ENCODE data around the gene RAB6B. TPM values are rescaled to one million over a fixed set of nuclear protein-coding genes. Genes with fewer than 3 reads are reported as not detected.

RAB6B gene
- total RNA-seq, 1 donor, result 0.52 TPM

- Histone ChIP-seq H3K9me3 (ENCODE audit: low read depth, low read length) (peaks cover 7% of the 10 kb centered on the region), H3K4me3 (ENCODE audit: low read length) (no peak overlapping the region), H3K27me3 (ENCODE audit: insufficient read depth, low read length) (no peaks in the 10 kb centered on the region), H3K4me1 (ENCODE audit: insufficient read depth, low read length) (no peaks in the 10 kb centered on the region)
Observed at GRCh38 chr3:133881939-133882825, 13.5 kb downstream of the RAB6B start.

DNA sequence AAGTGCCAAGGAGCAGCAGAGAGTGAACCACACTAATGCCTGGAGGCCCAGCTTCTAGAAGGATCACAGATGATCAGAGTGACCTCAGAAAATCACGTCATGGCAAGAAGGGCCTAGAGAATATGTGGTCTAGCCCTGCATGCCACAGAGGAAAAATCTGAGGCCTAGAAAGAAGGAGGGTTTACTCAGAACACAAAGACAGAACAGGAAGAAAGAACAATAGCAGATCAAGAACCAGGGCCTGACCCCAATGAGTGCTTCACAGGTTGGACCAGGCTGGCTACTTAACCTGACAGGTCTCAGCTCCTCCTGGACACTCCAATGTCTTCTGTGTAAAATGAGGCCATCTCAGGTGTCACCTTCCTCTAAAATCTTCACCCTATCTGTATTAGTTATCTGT is 14.2 kb downstream of the RAB6B start:
- Histone ChIP-seq H3K27me3 (ENCODE audit: insufficient read depth, low read length) (no peaks in the 10 kb centered on the region), H3K4me3 (ENCODE audit: low read length) (no peak overlapping the region), H3K4me1 (ENCODE audit: insufficient read depth, low read length) (no peaks in the 10 kb centered on the region), H3K9me3 (ENCODE audit: low read depth, low read length) (peaks cover 7% of the 10 kb centered on the region)

- Histone ChIP-seq H3K9me3 (ENCODE audit: low read depth, low read length) (peaks cover 7% of the 10 kb centered on the region), H3K4me3 (ENCODE audit: low read length) (no peak overlapping the region), H3K27me3 (ENCODE audit: insufficient read depth, low read length) (no peaks in the 10 kb centered on the region), H3K4me1 (ENCODE audit: insufficient read depth, low read length) (no peaks in the 10 kb centered on the region)
Observed at GRCh38 chr3:133880886-133881455, 14.7 kb downstream of the RAB6B start.

- no peaks in the 10 kb centered on the region for H3K4me1 ChIP-seq (ENCODE audit: insufficient read depth, low read length)
- no peak overlapping the region for H3K4me3 ChIP-seq (ENCODE audit: low read length)
- no peaks in the 10 kb centered on the region for H3K27me3 ChIP-seq (ENCODE audit: insufficient read depth, low read length)
- peaks cover 7% of the 10 kb centered on the region for H3K9me3 ChIP-seq (ENCODE audit: low read depth, low read length)
Observed at GRCh38 chr3:133880287-133880686, 15.4 kb downstream of the RAB6B start.

- Histone ChIP-seq H3K4me3 (ENCODE audit: low read length) (no peak overlapping the region), H3K27me3 (ENCODE audit: insufficient read depth, low read length) (no peaks in the 10 kb centered on the region), H3K9me3 (ENCODE audit: low read depth, low read length) (peaks cover 7% of the 10 kb centered on the region), H3K4me1 (ENCODE audit: insufficient read depth, low read length) (no peaks in the 10 kb centered on the region)
Observed at GRCh38 chr3:133878518-133878917, 17.2 kb downstream of the RAB6B start.

DNA sequence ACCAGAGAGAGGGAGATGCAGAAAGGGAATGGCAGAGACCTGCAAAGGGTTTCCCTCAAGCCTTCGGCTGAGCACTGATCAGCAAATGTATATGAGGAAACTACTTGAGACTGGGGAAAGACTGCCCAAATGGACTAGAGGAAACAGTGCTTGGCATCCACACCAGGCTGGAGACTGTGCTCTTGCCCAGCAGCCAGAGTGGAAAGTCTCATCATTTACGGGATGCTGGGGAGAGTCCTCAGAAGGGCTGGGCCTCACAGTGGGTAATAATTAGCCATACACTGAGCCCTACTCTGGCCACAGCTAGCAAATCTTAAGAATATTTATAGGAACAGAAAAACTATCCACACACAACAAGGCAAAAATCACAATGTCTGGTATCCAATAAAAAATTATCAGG is 18.5 kb downstream of the RAB6B start:
- Histone ChIP-seq H3K4me3 (ENCODE audit: low read length) (no peak overlapping the region), H3K4me1 (ENCODE audit: insufficient read depth, low read length) (no peaks in the 10 kb centered on the region), H3K27me3 (ENCODE audit: insufficient read depth, low read length) (no peaks in the 10 kb centered on the region), H3K9me3 (ENCODE audit: low read depth, low read length) (peaks cover 7% of the 10 kb centered on the region)

DNA sequence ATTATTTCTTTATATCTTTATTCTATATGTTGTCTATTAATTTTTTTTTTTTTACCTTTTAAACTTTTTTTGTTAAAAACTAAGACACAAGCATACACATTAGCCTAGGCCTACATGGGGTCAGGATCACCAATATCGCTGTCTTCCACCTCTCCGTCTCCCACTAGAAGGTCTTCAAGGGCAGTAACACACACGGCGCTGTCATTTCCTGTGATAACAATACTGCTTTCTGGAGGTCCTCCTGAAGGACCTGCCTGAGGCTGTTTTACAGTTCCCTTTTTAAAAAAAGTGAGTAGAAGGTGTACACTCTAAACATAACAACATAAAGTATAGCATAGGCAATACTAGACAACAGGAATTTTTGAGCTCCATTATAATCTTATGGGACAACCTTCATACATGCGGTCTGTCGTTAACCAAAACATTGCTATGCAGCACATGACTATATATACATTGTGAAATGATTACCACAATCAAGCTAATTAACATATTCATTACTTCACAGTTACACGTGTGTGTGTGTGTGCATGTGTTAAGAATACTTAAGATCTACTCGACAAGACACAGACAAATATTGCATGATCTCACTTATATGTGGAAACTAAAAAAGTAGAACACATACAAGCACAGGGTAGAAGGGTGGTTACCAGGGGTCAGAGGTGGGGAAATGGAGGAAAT is 20.8 kb downstream of the RAB6B start:
- no peaks in the 10 kb centered on the region for H3K27me3 ChIP-seq (ENCODE audit: insufficient read depth, low read length)
- no peaks in the 10 kb centered on the region for H3K4me1 ChIP-seq (ENCODE audit: insufficient read depth, low read length)
- peaks cover 7% of the 10 kb centered on the region for H3K9me3 ChIP-seq (ENCODE audit: low read depth, low read length)
- H3K4me3 ChIP-seq (ENCODE audit: low read length), result no peak overlapping the region

- H3K4me1 ChIP-seq (ENCODE audit: insufficient read depth, low read length), result no peaks in the 10 kb centered on the region
- no peak overlapping the region for H3K4me3 ChIP-seq (ENCODE audit: low read length)
- H3K27me3 ChIP-seq (ENCODE audit: insufficient read depth, low read length), result no peaks in the 10 kb centered on the region
- peaks cover 7% of the 10 kb centered on the region for H3K9me3 ChIP-seq (ENCODE audit: low read depth, low read length)
Observed at GRCh38 chr3:133874344-133874743, 21.3 kb downstream of the RAB6B start.

DNA sequence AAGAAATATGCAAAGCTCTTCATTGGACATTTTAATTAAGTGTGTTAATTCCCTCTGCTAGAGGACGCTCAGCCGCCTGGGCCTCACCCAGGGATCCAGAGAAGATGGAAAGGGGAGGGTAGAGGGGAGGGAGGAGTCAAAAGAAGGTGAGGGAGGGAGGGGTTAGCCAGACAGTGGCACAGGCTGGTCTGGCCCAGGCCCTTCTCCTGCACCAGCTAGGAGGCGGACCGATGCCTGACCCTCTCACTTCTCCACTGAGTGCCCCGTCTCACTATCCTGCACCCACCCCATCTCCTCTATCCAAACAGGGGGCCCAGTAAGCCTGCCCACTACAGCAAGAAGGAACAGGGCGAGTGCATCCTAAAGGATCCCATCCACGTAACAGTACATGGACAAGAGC is 22.9 kb downstream of the RAB6B start:
- no peaks in the 10 kb centered on the region for H3K9me3 ChIP-seq (ENCODE audit: low read depth, low read length)
- H3K4me1 ChIP-seq (ENCODE audit: insufficient read depth, low read length), result no peaks in the 10 kb centered on the region
- H3K27me3 ChIP-seq (ENCODE audit: insufficient read depth, low read length), result no peaks in the 10 kb centered on the region
- no peak overlapping the region for H3K4me3 ChIP-seq (ENCODE audit: low read length)

GRCh38 chr3:133872161-133872560 is 23.5 kb downstream of the RAB6B start:
- Histone ChIP-seq H3K4me1 (ENCODE audit: insufficient read depth, low read length) (no peaks in the 10 kb centered on the region), H3K27me3 (ENCODE audit: insufficient read depth, low read length) (no peaks in the 10 kb centered on the region), H3K4me3 (ENCODE audit: low read length) (no peak overlapping the region), H3K9me3 (ENCODE audit: low read depth, low read length) (no peaks in the 10 kb centered on the region)

GRCh38 chr3:133871368-133872090 is 24.2 kb downstream of the RAB6B start:
- Histone ChIP-seq H3K4me1 (ENCODE audit: insufficient read depth, low read length) (no peaks in the 10 kb centered on the region), H3K9me3 (ENCODE audit: low read depth, low read length) (no peaks in the 10 kb centered on the region), H3K4me3 (ENCODE audit: low read length) (no peak overlapping the region), H3K27me3 (ENCODE audit: insufficient read depth, low read length) (no peaks in the 10 kb centered on the region)

DNA sequence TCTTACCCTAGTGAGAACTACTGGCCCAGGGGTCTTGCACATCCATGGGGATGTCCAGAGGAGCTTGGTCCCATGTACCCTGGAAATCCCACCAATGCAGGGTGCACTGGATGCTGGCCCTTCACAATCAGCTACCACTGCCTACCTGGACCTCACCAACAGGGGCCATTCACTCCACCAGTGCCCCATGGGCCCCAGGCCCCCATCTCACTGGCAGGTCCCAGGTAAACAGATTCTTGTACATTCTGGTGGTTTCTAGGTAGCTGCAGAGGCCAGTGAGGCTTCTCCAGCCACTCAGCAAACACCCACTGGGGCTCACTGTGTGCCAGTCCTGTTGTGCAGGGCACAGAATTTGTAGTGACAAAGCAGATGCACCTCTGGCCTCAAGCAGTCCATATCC is 24.9 kb downstream of the RAB6B start:
- Histone ChIP-seq H3K4me3 (ENCODE audit: low read length) (no peak overlapping the region), H3K9me3 (ENCODE audit: low read depth, low read length) (no peaks in the 10 kb centered on the region), H3K27me3 (ENCODE audit: insufficient read depth, low read length) (no peaks in the 10 kb centered on the region), H3K4me1 (ENCODE audit: insufficient read depth, low read length) (no peaks in the 10 kb centered on the region)

GRCh38 chr3:133869586-133869985 is 26.1 kb downstream of the RAB6B start:
- Histone ChIP-seq H3K9me3 (ENCODE audit: low read depth, low read length) (no peaks in the 10 kb centered on the region), H3K27me3 (ENCODE audit: insufficient read depth, low read length) (no peaks in the 10 kb centered on the region), H3K4me1 (ENCODE audit: insufficient read depth, low read length) (no peaks in the 10 kb centered on the region), H3K4me3 (ENCODE audit: low read length) (no peak overlapping the region)

GRCh38 chr3:133868758-133869475 is 26.8 kb downstream of the RAB6B start:
- no peaks in the 10 kb centered on the region for H3K4me1 ChIP-seq (ENCODE audit: insufficient read depth, low read length)
- H3K27me3 ChIP-seq (ENCODE audit: insufficient read depth, low read length), result no peaks in the 10 kb centered on the region
- no peaks in the 10 kb centered on the region for H3K9me3 ChIP-seq (ENCODE audit: low read depth, low read length)
- H3K4me3 ChIP-seq (ENCODE audit: low read length), result no peak overlapping the region

Measured in mononuclear cell (primary cell).